HG03103 (cell line): ENCODE measurements around the gene GALK1.
A peak's percentile ranks its signal among the peaks of the same experiment; 100 is the strongest.
"Not testable (repeated sequence)": the region's sequence is repeated elsewhere in the genome, so short reads cannot be mapped to it uniquely, and the experiment has no call there.

ENCODE experiments used
- ATAC-seq: cut with Tn5 transposase; IDR thresholded peaks from one replicate; pipeline ENCODE4 v1.9.1; 2021; ENCODE audit warnings: low read depth; ENCODE audit not compliant: unreplicated experiment

Gene GALK1

DNA sequence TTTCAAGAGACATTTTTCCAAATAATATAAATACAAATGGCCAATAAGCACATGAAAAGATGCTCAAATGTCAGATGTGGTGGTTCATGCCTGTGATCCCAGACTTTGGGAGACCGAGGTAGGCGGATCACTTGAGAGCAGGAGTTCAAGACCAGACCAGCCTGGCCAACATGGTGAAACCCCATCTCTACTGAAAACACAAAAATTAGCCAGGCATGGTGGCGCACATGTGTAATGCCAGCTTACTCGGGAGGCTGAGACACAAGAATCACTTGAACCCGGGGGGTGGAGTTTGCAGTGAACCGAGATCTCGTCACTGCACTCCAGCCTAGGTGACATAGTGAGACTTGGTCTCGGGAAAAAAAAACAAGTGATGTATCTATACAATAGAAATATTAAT, 2.9 kb upstream of the GALK1 start:
- no peak for ATAC-seq

DNA sequence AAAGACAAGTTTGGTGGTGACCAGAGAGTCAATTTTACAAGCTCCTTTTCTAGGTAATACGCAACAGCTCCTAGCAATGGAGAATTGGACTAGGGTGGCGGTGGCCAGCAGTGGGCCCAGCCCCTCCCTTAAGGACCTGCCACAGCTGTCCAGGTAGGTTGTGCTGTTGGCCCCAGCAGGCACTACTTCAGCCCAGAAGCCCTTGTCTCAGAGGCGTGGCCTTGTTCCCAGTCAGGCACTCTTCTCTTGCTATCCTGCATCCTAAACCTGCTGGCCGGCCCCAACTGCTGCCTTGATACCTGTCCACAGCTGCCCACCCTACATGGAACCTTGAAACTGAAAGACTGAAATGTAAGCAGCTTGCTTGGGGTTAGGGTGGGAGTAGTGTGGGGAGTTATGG, 989 bp upstream of the GALK1 start:
- ATAC-seq: no peak

DNA sequence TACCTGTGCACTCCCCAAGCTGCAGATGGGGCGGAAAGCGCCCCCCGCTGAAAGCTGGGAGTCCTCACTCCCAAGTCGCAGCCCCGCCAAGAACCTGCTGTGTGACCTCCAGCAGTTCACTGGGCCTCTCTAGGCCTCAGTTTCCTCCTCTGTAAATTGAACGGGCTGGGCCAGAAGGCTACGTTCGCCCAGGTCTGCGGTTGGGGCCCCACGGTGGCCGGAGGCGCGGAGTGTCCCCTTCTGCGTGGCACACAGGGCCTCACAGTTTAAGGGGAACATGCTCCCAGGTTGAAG, 628 bp downstream of the GALK1 start:
- no peak for ATAC-seq

DNA sequence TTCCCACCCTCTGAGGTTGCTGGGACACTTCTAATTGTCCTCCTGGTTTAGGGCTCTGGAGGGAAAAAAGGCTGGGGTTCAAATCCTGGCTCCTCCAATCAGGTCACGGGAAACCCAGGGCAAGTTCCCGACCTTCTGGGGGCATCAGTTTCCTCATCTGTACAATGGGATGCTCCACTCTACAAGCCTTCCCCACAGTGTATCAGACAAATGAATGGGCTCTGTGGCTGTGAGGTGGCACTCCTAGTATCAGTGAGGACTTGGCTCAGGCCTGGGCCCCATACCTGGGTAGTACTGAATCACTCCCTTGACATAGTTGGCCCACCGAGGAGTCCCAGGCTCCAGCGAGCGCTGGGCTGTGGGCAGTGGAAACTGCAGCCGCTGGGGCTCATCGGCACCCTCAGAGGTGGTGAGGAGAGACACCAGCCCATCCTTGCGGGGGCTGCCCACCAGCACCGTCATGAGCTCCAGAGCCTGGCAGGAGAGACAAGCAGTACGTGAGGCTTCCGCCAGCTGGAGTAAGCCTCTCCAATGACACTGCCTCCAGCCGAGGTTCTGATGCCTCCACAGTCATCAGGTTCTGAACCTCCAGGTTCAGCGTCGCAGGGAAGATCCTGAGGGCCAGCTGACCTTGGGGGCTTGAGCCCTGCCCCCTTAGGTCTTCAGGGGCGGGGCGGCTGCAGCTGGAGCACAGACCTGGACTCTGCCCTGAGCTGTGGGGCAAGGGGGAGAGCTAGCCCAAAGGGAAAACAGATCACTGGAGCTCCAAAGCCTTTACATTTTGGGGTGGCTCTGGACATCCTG, 1.2 kb downstream of the GALK1 start:
- ATAC-seq: no peak

DNA sequence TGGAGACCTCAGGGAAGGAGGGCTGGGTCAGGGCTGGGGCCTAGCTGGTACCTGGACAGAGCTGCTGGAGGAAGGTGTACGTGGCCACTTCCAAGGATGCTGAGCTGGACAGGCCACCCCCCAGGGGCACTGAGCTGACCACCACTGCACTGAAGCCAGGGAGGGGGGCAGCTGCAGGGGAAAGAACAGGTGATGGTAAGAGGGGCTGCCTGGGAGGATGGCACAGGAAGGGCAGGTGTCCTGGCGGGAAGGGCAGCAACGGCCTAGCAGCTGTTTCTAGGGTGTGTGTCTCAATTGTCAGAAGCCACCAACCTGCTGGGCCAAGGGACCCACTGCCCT, 1.8 kb downstream of the GALK1 start:
- ATAC-seq: no peak

DNA sequence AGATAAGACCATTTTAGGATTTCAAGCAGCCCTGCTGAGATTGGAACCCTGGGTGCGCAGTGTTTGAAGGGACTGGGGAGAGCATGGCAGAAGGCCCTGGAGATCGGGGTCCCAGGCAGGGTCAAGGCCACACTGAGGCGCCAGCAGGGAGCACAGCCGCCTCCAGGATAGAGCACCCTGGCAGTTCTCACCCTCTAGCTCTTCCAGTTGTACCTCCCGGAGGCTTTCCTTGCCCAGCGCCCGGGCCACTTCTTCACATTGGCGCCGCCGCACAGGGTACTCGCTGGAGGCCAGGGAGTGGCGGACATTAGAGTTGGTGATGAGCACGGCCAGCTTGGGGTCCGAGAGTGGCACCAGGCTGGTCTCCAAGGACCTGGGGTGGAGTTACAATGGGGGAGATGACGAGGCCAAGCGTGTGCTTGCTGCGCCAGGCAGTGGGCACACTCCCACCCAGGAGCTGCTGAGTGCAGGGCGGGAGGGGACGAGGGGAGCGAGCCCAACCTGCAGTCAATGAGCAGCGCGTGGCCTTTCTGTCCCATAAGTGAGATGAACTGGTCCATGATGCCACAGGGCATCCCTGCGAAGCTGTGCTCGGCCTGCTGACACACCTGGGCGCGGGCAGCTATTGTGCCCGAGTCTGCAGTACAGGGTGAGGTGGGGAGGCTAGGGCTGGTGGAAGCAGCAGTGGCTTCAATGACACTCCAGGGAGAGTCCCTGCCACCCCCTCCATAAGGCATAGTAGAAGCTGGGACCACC, 2.3 kb downstream of the GALK1 start:
- no peak for ATAC-seq

DNA sequence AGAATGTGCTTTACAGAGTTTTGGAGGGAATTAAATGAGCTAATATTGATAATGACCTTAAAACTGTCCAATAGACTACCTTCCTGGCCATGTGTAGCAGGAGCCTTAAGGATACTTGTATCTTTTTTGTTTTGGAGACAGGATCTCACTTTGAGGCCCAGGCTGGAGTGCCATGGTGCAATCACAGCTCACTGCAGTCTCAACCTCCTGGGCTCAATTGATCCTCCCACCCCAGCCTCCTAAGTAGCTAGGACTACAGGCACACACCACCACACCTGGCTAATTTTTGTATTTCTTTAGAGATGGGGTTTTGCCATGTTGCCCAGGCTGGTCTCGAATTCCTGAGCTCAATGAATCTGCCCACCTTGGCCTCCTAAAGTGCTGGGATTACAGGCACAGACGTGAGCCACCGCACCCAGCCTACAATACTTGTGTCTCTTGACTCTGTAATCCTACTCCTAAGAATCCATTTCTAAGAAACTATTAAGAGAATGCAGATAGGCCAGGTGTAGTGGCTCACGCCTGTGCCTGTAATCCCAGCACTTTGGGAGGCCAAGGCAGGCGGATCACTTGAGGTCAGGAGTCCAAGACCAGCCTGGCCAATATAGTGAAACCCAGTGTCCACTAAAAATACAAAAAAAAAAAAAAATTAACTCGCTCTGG, 4.9 kb downstream of the GALK1 start:
- ATAC-seq: not testable (repeated sequence)

DNA sequence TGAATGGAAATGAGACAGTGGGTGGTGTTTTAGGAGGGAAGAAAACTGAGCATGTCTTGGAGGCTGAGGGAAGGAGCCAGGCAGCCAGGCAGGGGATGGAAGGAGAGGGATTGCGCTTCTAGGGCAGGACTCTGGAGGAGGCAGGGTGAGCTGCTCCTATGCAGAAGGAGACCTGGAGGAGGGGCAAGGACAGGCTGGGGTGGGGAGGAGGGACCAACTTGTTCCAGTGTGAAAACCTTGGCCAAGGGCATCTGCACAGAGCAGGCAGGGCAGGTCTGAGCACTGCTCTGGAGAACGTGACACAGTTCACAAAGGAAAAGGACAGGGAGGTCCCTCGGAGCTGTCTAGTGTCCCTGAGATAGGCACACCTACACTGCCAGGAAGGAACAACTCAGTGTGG, 5.5 kb downstream of the GALK1 start:
- ATAC-seq: no peak

DNA sequence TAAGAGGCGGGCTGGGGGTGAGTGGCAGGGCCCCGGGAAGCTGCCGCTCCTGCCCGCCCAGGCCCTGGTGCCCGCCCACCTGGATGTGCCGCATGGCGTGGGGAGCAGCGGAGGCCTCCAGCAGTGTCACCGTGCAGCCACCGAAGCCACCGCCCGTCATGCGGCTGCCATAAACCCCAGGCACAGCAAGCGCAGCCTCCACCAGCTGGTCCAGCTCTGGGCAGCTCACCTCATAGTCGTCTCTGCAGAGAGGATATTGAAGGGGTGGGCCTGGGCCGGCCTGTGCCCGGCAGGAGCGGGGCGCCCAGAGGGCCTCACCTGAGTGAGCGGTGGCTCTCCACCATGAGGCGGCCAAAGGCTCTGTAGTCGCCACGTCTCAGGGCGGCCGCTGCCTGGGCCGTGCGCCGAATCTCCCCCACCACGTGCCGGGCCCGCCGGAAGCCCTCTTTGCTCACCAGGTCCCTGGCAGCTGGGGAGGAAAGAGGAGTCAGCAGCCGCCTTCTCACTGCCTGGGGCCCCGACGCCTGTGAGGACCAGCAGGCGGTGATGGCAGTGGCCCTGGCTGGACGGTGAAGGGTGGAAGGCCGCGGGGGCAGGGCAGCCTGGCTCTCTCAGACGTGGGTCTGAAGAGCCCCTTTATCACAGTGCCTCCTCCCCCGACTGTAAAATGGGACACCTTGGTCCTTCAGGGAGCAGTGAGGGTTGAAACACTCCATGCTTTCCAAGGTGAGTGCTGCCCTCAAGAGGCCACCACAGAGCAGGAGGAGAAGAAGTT, 6.7 kb downstream of the GALK1 start:
- ATAC-seq: no peak

DNA sequence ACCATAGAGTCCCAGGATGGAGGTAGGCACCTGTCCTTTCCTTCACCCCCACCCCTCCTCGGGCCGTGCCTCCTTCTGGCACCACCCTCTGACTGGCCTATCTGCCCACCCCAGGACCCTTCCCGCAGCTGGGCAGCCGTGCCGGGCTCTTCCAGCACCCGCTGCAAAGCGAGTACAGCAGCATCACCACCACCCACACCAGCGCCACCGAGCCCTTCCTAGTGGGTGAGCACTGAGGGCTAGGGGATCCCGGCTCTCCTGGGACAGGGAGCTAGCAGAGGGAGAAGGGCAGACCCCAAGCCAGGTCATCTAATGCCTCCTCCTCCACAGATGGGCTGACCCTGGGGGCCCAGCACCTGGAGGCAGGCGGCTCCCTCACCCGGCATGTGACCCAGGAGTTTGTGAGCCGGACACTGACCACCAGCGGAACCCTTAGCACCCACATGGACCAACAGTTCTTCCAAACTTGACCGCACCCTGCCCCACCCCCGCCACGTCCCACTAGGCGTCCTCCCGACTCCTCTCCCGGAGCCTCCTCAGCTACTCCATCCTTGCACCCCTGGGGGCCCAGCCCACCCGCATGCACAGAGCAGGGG, 7.8 kb downstream of the GALK1 start:
- ATAC-seq: no peak

DNA sequence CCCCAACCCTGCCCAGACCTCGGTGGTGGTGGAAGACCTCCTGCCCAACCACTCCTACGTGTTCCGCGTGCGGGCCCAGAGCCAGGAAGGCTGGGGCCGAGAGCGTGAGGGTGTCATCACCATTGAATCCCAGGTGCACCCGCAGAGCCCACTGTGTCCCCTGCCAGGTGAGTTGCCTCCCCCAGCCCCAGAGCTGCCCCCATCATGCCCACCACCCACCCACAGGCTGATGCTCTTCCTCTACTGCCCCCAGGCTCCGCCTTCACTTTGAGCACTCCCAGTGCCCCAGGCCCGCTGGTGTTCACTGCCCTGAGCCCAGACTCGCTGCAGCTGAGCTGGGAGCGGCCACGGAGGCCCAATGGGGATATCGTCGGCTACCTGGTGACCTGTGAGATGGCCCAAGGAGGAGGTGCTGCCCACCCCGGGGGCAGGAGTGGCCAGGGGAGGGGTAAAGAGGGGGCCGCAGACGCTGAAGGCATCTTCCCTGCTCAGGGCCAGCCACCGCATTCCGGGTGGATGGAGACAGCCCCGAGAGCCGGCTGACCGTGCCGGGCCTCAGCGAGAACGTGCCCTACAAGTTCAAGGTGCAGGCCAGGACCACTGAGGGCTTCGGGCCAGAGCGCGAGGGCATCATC, 8.4 kb downstream of the GALK1 start:
- ATAC-seq: no peak

DNA sequence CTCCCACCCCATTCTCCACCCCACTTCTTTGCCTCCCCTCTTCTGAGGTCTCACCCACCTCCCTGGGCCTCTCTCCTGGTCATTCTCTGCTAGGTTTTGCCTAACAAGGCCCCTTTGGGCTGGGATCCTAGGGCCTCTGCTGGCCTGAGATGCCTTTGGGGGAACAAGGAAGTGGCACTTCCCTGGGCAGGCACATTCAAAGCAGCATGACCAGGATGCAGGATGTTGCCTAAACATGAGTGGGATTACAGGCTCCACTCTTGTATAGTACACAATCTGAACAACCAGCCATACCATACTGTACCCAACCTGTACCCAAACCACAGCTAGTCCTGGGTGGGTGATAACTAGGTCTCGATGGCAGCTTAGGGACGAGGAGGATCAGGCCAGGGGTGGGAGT, 9.0 kb downstream of the GALK1 start:
- no peak for ATAC-seq

DNA sequence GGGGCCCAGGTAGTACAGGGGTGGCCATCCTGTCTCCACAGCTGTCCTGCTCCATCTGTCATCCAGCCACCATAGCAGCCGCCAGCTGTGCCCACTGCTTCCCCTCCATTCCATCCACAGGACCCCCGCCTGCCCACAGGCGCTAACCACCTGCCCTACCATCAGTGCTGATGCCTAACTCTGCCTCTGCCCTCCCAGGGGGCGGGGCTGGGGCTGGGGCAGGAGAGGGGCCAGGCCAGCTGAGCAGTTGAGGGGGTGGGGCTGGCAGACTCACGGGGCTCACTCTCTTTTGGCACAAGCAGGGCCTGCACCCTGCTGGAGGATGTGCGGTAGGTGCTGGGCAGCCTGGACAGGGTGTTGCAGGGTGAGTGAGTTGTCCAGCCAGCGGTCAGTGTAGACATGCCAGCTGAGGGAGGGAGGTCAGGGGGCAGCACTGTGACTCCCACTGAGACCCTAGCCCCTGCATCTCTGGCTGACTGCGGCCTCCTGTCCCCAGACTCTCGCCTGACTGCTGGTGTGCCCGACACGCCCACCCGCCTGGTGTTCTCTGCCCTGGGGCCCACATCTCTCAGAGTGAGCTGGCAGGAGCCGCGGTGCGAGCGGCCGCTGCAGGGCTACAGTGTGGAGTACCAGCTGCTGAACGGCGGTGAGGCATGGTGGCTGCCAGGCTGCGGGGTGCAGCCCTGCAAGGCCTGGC, 9.6 kb downstream of the GALK1 start:
- no peak for ATAC-seq

DNA sequence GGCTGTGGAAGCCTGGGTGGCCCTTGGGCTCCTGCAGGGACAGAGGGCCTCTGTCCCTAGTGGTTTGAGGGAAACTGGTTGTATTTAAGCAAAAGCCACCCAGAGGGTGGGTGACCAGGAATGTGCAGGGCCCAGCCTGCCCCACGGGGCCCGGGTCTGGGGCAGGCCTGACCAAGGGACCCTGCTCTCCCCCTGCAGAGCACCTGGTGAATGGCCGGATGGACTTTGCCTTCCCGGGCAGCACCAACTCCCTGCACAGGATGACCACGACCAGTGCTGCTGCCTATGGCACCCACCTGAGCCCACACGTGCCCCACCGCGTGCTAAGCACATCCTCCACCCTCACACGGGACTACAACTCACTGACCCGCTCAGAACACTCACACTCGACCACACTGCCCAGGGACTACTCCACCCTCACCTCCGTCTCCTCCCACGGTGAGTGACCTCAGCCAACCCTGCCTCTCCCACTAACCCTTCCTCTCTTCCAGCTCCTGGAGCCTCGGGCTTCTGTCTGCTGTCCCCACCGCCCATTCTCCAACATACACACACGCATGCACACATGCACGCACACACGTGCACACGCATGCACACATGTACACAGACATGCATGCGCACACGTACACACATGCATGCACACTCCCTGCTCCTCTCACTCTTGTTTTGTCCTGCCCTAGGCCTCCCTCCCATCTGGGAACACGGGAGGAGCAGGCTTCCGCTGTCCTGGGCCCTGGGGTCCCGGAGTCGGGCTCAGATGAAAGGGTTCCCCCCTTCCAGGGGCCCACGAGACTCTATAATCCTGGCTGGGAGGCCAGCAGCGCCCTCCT, 10.4 kb downstream of the GALK1 start:
- no peak for ATAC-seq

DNA sequence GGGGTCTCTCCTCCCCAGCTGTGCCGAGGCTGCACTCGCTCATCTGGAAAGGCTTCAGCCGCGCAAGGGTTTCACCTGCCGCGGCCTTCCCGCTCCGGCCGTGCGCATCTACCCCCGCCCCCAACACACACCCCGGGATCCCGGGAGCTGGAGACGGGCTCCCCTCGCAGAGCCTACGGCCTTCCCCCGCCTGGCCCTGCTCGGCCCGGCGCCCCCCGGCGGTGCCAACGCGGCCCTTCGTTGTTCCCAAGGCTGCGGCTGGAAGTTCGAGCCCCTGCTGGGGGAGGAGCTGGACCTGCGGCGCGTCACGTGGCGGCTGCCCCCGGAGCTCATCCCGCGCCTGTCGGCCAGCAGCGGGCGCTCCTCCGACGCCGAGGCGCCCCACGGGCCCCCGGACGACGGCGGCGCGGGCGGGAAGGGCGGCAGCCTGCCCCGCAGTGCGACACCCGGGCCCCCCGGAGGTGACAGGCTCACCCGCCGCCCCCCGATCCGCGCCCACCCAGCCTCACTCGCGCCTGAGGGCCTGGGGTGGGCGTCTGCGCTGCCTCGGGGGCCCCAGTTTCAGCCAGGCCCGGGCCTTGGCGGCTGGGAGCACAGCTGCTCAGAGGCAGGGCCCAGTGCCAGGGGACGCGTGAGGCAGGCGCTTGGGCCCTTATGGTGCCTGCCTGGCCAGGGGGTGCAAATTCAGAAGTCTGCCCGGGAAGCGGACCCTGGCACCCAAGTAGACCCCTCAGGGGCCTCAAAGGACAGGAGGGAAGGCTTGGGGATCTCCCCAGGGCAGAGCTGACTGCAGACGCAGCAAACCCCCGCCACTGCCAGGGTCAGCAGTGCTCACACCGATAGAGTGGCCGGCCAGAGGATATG, 11.2 kb downstream of the GALK1 start:
- peak; percentile 58 for ATAC-seq

DNA sequence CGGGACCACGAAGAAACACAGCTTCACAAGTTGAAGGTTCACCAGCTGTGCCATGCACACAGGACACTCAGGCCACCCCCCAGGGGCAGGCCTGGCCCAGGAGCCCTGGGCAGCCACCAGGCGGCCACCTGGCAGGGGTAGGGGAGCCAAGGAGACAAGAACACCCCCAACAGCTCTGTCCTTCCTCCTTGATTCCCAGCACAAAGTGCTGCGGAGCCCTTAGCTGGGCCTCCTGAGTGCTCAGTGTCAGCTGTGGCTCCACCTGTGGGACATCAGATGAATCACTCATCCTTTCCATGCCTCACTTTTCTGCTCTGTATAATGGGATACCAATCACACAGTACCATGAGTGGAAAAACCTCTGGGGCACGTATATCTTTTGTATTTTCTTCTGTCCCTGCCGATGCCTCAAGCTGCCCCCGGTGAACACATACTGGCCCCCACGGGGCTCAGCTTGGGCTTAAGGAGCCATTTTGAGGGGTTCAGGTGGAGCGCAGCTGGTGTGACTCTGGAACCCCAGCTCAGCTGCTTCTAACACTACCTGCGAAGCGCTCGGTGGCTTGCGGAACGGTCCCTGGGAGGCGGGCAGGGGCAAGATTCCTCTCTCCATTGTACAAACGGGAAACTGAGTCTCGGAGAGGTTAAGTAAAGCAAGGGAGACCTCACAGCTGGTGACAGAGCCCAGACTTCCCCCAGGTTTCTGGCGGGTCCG, 12.0 kb downstream of the GALK1 start:
- ATAC-seq: no peak

DNA sequence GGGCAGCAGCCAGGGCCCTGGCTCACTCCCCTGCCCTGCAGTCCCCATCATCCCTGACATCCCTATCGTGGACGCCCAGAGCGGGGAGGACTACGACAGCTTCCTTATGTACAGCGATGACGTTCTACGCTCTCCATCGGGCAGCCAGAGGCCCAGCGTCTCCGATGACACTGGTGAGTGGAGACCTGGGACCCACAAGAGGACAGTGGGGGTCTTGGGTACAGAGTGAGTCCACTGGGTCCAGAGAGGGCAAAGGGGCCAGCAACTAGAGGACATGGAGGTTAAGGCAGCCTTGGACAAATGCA, 12.6 kb downstream of the GALK1 start:
- ATAC-seq: no peak
